Endothelial cell of umbilical vein (primary cell): ENCODE data around the gene ANKFN1.

Source experiments
- JUN ChIP-seq: IDR thresholded peaks from 2 replicates; pipeline ENCODE4 v1.6.1; 2011; ENCODE audit warnings: borderline replicate concordance, low read depth; ENCODE audit not compliant: insufficient read length, insufficient read depth
- MAX ChIP-seq: IDR thresholded peaks from 2 replicates; pipeline ENCODE4 v1.6.1; 2011; ENCODE audit not compliant: insufficient read depth, insufficient read length

GRCh38 chr17:56247816-56248215 lies 94.5 kb downstream of the ANKFN1 start:
- TF ChIP-seq MAX (no peak), JUN (no peak)
